ENCODE measurements around the gene DPP6.
"Not testable (repeated sequence)": the region's sequence is repeated elsewhere in the genome, so short reads cannot be mapped to it uniquely, and the experiment has no call there.

DNA sequence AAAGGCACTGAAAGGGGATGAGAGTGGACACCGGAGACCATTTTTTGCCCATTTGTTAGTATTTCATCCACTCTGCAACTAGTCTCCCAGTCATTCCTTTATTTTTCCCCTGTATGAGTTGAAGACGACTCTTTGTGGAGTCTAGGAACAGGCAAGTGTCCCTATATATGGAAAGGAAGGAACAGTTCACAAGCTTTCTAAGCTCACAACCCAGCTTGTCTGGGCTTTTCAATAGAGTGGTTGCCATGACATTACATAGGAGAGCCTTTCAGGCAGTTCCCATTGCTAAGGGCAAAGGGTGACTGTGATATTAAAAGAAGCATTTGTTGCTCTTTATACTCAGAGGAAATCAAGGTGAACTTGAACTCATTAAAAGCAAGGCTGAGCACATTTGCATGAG, 33.8 kb upstream of the DPP6 start:
- TF ChIP-seq, protein P1, sequence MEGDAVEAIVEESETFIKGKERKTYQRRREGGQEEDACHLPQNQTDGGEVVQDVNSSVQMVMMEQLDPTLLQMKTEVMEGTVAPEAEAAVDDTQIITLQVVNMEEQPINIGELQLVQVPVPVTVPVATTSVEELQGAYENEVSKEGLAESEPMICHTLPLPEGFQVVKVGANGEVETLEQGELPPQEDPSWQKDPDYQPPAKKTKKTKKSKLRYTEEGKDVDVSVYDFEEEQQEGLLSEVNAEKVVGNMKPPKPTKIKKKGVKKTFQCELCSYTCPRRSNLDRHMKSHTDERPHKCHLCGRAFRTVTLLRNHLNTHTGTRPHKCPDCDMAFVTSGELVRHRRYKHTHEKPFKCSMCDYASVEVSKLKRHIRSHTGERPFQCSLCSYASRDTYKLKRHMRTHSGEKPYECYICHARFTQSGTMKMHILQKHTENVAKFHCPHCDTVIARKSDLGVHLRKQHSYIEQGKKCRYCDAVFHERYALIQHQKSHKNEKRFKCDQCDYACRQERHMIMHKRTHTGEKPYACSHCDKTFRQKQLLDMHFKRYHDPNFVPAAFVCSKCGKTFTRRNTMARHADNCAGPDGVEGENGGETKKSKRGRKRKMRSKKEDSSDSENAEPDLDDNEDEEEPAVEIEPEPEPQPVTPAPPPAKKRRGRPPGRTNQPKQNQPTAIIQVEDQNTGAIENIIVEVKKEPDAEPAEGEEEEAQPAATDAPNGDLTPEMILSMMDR (conservative IDR thresholded peaks at IDR 0.05) = not testable (repeated sequence)
- not testable (repeated sequence) for TF ChIP-seq EZH2 (IDR thresholded peaks at IDR 0.05; ENCODE audit: low read depth)
